GM18526 (cell line): ENCODE measurements around the gene MRM1.

Experiments used
- POLR2A ChIP-seq: IDR thresholded peaks from 3 replicates; pipeline ENCODE4 v1.6.1; 2011; ENCODE audit not compliant: insufficient read length; ENCODE audit errors: extremely low read depth

Gene MRM1

DNA sequence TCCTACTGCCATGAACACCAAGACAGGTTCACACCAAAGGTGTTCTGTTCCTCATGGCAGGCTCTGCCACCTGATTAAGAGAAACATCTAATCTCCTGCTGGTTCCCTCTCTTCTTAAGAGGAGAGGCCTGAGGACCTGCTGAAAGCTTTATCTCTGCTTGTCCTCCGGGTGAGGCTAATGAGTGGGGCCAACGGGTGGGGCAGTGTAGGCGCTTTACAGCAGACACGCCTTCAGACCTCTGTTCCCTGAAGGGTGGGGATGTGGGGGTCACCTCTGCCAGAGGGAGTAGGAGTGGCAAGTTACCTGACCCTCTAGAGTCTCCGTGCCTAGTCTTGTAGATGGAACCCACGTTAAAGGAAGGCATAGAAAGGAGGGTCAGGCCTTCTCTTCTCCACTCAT is 4.2 kb upstream of the MRM1 start:
- no peak for TF ChIP-seq POLR2A

DNA sequence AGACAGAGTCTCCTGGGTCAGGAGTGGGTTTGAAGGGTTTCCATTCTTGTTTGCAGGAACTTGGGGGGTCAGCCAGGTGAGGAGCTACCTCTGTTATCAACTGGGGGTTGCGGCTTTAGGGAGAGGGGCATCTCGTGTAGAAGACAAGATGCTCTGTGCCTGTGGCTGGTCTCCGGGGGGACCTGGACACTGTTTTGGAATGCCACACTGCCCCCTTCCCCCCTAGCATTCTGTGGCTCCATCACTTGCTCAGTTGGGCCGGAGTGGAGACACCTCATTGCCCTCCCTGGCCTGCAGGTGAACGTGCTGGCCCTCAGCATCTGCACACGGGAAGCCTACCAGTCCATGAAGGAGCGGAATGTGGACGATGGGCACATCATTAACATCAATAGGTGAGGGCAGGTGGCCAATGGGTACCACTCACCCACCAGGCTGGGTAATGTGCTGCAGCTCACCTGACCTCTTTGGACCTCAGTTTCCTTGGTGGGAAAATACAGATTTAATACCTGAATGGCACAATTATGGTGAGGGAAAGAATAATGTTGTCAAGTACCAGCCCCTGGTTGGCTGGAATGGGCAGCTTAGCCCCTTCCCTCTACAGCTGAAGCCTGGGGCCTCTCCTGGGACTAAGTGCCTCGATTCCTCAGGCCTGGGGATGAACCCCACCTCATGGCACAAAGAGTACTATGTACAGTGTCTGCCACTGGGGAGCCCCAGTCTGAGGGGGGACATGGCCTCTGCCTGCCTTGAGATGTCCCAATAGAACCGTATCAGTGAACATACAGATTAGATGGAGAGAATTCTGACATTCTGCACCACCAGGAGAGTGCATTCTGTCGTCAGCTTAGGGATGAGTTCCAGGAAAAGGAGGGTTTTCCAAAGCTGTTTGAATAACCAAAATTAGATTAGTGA is 3.3 kb upstream of the MRM1 start:
- no peak for TF ChIP-seq POLR2A

DNA sequence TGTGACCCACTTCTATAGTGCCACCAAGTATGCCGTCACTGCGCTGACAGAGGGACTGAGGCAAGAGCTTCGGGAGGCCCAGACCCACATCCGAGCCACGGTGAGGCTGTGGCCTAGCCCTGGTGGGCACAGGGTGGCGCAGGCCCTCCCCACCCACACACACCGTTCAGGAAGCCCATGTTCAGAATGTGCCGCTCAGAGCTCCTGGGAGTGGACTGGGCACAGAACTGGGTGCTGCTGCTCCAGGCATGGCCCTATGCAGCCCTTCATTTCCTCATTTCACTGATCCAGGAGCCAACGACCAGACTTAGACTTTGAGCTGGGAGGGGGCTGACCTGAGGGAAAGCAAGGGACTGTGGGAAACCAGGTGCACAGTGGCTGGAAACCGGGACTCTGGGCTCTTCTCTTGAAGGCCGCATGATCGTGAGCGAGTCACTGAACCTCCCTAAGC is 2.4 kb upstream of the MRM1 start:
- no peak for TF ChIP-seq POLR2A

DNA sequence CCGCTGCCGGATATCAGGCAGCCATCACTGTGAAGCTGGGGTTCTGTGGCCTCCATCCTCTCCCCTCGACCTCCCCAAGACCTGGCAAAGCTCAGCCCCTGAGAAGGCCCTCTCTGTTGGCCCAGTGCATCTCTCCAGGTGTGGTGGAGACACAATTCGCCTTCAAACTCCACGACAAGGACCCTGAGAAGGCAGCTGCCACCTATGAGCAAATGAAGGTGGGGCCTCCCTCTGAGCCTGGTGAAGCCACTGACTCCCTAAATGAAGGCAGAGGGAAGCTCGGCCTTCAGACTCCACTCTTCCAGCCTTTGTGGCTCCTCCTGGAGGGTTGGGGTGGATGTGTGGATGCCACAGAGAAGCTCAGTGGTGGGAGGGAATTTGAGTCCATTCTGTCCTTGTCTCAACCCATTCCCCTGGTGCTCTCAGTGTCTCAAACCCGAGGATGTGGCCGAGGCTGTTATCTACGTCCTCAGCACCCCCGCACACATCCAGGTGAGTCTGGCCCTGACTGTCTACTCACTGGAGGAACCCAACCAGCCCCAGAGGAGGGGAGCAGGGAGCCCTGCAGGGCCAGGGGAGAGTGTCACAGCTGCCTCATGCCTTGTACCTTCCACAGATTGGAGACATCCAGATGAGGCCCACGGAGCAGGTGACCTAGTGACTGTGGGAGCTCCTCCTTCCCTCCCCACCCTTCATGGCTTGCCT is 1.7 kb upstream of the MRM1 start:
- no peak for TF ChIP-seq POLR2A

DNA sequence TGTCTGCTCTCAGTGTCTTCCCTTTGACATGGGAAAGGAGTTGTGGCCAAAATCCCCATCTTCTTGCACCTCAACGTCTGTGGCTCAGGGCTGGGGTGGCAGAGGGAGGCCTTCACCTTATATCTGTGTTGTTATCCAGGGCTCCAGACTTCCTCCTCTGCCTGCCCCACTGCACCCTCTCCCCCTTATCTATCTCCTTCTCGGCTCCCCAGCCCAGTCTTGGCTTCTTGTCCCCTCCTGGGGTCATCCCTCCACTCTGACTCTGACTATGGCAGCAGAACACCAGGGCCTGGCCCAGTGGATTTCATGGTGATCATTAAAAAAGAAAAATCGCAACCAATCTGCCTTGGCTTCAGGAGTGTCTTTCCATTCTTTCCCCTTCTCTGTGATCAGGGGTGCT is 918 bp upstream of the MRM1 start:
- TF ChIP-seq POLR2A: no peak

DNA sequence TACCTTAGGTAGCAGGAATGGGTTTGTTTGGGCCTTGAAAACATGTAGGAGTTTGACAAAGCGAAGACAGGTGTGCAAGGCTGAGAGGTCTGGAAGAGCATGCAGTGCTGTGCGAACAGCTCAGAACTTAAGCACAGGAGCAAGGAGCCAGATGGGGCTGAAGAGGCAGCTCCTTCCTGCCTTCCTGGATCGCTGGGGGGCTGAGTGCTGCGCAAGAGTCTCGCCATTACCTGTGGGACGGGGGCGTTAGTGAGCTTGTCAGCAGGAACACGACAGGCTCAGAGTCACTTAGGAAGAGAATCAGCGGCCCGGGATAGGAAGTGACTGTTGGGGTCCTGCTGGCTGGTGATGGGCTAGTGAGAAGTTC is 464 bp upstream of the MRM1 start:
- no peak for TF ChIP-seq POLR2A

DNA sequence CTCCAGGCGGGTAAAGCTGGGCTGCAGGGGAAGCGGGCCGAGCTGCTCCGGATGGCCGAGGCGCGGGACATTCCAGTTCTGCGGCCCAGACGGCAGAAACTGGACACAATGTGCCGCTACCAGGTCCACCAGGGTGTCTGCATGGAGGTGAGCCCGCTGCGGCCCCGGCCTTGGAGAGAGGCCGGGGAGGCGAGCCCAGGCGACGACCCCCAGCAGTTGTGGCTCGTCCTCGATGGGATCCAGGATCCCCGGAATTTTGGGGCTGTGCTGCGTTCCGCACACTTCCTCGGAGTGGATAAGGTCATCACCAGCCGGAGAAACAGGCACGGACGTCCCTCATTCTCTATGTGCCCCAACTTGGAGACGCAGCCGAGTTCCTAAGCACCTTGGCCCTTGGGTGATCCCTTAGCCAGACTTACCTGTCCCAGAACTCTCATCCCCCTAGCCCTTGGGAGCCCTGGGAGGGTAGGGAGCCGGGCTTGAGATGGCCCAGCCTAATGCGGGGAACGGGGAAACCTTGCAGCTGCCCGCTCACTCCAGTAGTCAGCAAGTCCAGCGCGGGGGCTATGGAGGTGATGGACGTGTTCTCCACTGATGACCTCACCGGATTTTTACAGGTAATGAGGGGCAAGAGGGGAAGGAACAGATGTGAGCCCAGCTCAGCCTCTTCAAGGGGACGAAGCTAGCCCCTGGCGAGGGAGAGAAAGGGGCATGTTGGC is 806 bp downstream of the MRM1 start:
- no peak for TF ChIP-seq POLR2A

DNA sequence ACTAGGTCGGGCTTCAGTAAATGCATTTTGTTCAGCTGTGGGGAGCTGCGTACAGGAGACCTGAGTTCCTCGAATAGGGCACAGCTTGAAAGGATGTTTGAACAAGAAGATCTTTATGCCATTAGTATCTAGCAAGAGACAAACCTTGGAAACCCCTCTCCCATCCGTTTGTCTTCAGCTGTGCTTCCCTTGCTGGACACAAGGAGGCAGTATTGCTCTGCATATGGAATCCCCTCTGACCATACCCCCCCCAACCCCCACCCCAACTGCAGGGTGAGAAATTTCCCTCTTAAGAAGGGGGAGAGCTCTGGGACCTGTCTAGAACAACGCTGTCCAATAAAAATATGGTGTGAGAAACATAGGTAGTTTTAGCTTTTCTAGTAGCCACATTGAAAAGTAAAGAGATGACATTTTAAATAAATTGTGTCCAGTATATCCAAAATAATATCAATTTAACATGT is 1.6 kb downstream of the MRM1 start:
- no peak for TF ChIP-seq POLR2A

DNA sequence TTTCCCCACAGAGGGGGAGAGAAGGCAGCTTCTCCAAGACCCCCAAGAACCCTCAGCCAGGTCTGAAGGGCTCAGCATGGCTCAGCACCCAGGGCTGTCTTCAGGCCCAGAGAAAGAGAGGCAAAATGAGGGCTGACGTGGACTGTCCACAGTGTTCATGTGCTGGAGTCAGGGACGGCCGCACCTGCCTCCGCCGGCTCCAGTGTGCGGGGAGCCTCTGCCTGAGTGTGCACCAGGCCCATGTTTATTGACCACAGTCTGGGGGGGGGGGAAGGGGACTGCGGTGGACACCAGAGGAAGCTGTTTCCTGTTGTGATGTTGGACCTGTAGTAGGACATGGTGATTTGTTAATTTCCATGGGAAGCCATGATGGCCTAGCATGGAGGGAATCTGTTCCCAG is 6.9 kb downstream of the MRM1 start:
- TF ChIP-seq POLR2A: no peak

DNA sequence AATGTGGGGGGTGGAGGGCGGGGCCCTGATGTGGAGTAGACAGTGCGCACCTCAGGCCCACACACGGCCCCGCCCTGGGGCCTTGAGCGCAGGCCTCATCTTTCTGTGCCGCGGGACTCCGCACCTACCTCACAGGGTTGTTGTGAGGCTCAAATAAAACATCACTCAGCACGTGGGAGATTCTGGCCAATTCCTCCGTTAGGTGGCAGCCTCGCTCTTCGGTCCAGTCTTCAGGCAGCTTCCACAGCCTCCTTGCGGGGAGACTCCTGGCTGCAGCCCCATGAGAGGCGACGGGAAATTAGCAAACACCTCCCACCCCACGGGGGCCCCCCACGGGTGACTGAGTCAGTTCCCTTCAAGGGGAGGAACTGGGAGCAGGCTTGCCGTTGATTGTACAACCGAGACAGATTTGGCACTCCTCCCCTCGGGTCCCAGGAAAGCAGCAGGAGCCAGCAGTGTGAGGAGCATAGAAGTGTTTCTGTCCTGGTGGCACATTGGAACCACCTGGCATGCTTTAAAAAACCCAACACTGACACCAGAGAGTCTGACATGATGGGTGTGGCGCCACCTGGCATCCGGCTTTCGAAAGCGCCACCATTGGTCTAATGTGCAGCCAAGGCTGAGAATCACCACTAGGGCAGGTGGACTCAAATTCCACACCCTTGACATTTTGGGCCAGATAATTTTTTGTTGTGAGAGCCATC is 7.6 kb downstream of the MRM1 start:
- TF ChIP-seq POLR2A: no peak

DNA sequence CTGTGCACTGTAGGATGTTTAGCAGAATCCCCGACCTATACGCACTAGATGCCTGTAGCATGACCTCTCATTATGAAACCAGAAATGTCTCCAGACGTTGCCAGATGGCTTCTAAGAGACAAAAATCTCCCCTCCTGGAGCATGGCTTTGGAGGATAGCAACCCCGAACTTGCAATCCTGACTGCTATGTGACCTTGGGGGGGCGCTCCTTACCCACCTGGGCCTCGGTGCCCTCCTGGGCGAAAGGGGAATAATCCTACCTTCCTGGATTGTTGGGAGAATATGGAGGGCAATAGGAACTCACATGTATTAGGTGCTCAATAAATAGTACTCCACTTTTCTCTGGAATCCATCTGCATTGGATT is 8.1 kb downstream of the MRM1 start:
- no peak for TF ChIP-seq POLR2A

DNA sequence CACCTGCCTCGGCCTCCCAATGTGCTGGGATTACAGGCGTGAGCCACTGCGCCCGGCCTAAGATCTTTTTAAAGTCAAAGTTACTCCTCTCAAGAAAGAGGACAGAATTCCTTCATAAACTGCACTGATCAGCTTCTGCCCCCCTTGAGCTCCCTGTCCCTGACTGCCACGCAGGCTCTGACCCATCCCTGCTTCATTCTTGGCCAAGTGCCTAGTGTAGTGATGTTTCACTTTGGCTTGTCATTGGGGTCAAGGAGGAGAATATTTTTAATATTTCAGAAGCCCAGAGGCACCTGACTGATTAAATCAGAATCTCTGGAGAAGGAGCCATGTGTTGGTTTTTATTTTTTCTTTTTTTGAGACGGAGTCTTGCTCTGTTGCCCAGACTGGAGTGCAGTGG is 9.1 kb downstream of the MRM1 start:
- no peak for TF ChIP-seq POLR2A

DNA sequence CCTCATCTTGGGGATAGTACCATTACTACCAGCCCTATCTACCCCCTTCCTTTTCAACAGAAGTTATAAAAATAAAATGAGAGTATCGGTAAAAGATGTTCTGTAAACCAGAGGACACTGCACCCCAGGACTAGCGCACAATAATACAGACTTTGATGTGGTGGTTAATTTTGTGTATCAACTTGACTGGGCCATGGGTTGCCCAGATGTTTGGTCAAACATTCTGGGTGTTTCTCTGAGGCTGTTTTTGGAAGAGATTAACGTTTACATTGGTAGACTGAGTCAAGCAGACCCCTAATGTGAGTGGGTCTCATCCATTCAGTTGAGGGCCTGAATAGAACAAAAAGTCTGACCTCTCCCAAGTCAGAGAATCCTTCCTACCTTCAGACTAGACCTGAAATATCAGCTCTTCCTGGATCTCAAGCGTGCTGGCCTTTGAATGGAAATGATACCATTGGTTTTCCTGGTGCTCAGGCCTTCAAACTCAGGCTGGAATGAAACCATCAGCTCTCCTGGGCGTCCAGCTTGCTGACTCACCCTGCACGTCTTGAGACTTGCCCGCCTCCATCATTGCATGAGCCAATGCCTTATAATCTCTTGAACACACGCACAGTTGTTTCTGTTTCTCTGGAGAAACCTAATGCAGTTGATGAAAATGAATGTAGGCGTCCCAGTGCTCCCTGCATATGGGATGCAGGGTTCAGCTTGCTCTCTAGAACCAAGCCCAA is 10.1 kb downstream of the MRM1 start:
- no peak for TF ChIP-seq POLR2A

DNA sequence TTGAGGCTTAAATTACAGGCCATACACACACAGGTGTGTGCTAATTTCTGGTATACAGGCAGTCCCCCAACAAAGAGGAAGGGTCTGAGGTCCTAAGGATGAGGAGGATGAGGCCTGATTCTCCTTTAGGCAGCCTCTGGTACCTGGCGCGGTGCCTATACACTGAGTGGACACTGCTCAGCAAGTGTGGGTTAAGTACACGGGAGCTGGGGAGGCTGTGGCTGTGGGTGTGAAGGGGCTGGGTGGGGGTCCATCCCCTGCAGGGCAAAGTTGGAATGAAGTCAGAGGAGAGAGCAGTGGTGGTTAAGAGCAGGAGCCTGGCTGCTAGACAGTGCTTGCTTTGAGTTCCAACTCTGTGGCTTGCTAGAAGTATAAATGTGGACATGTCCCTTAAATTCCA is 10.9 kb downstream of the MRM1 start:
- TF ChIP-seq POLR2A: no peak

DNA sequence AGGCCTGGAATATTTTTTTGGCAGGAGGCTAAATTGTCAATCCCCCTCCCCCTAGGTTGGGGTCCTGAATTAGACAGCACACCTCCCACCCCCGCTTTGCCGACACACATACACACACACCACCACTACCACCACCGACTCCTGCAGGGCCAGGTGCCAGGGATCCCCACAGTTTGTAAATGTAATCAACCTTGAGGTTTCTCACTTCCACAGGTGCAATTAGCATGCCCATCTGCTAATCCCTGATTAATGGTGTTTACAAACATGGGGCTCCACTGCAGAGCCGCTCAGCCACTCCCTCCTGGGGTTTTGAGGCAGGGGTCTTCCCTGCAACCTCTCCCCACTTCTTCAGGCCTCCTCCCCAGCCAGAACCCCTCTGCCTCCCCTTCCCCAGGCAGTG is 11.8 kb downstream of the MRM1 start:
- no peak for TF ChIP-seq POLR2A
